HG02678 (cell line): ENCODE measurements around the gene NAA10.

Source experiments
- ATAC-seq: cut with Tn5 transposase; IDR thresholded peaks from one replicate; pipeline ENCODE4 v1.9.1; 2021; ENCODE audit warnings: mild to moderate bottlenecking, moderate library complexity; ENCODE audit not compliant: unreplicated experiment

NAA10 gene

DNA sequence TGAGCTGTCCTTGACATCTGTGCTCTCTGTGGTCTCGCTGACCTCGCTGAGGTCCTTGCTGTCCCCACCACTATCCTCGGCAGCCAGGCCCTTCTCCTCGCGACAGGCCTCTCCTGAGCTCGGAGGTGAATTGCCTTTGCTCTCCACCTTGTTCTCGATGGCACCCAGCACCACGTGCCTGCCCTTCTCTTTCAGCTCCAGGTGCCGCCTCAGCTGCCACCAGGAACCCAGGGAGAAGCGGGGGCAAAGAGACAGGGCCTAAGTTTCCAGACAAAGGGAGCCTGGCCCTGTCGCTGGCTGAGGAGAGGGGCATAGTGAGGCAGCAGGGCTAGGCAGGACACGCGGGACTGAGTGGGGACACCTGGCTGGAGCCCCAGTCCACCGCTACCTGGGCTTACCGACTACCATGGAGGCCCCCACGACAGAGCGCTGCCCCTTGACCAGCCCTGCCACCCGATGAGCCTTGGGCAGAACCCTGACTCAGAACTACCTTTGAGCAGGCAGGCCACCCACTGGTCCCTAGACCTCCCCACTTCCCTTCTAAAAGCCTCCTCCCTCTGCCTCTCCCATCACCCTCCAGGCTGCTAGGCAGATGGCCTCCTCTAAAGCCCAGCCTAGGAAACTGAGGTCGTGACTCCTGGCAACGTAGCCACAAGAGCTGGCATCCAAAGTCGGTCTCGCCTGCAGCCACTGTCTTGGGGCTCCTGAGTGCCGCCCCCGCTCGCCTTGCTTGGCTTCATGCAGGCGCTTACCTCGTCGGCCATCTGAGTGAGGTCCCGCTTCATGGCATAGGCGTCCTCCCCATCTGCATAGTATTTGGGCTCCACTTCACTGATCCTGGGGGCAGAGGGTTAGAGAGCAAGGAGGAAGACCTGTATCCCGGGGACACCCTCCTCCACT, 4.6 kb downstream of the NAA10 start:
- ATAC-seq = no peak

DNA sequence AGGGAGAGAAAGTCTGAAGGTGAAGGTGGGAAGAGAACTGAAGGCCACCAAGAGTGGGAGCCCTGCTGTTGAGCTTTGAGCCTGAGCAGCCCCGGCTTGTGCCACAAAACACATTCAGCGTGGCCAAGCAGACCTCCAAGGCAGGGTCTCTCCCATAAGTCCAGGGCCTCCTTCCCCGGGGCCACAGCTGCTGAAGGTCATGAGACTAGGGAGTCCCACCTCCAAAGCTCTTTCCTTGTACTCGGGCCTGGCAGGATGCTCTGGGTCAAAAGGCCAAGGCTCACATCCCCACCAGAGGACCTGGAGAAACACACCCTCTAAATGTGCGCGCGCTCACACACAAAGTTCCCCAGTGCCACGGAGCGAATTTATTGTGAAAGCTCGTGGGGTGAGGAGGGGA, 5.3 kb downstream of the NAA10 start:
- ATAC-seq = no peak

DNA sequence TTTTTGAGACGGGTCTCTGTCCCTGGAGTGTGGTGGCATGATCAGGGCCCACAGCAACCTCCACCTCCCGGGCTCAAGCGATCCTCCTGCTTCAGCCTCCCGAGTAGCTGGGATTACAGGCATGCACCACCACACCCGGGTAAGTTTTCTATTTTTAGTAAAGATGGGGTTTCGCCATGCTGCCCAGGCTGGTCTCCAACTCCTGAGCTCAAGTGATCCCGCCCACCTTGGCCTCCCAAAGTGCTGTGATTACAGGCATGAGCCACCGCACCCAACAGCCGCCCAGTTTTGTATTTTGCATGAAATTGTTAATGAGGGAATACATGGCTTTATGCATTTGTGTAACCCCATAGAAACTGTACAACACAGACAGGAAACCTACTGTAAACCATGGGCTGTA, 6.0 kb downstream of the NAA10 start:
- no peak for ATAC-seq

DNA sequence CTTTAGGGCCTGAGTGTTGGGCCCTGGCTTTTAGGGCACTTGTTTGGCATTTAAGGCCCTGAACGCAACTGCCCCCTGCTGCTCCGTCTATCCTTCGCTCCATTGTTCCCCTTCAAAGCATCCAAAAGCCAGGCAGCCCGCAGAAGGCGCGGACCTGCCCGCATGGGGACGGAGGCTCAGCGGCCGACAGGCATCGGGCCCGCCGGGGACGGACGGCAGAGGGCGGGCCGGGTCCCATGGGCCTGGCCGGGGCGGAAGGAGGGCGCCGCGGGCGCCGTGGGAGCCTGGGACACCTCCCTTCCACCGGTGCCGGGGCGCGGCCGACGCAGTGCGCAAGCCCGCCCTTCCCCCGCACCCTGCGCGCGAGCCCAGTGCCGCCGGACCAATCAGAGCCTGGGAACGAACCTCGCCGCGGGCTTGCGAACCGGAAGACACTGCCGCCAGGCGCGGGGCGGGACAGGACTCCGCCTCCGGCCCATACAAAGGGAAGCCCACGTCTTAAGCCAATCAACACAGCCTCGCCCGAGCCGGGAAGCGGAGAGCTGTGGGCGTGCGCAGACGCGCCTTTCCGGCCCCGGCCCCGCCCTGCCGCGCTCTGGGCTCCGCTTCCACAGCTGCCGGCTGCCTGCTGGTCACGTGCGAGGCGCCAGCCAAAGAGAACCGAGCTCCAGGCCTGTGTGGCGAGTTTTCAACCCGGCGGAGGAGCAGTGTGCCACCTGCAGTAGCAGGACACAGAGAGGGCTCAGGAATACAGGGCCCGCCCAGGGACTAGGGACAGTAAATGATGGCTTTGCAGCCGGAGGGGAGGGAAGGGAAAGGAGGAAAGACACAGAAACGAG, 6.7 kb downstream of the NAA10 start:
- peak; percentile 77 for ATAC-seq

DNA sequence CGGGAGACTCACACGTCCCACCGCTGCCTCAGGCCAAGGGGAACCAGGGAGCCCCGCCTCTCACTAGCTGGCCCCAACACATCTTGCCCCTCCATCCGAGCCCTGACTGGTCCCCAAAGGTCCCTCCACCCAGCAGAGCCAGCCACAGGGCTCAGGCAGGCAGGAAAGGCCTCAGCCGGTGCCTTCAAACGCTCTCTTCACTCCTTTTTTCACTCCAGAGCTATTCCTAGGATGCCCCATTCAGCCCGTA, 7.2 kb downstream of the NAA10 start:
- no peak for ATAC-seq

DNA sequence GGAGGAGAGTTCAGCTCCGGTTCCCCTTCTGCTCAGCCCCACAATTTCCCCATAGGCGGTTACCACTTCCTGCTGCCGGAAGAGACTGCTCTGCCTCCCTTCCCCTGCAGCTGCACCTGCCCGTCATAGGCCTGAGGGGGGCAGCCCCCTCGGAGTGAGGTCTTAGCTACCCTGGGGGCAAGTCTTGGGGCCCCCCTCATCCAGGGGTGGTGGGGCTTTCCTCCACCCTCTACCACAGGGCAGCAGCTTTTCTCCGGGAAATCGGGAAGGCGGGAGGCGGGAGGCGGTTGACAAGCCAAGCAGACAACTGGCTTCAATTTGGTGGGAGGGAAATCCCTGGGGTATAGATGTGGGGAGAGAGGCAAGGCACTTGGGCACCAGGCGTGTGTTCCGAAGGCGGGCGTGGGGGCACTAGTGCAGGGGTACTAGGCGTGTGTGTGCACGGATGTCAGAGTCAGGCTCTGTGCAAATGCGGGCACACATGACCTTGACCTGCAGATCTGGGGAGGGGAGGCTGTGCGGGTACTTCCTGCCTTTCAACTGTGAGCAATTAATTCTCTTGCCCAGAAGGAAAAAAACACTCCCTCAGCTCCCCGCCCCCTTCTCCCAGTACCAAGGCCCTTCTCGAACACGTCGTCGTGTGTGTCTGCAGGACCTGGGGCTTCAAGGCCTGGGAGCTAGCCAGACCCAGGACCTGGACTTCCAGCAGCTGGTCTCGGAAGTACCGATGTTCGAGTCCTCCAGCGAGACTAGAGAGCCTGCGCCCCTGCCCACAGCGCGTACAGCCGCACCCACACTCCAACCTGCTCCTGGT, 7.8 kb downstream of the NAA10 start:
- ATAC-seq = peak; percentile 32

DNA sequence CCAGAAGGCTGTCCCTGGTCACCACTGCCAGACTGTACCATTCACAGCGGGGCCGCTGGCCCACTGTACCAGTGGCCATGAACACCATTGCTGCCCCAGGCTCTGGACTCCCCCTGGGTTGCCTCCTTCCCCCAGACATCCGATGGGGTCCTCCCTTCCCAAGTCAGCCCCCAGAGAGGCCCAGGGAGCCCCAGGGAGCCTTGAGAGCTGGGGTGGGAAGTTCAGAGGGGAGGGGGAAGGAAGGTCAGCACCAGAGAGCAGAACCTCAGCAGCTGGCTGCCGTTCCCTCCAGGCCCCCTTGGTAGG, 8.3 kb downstream of the NAA10 start:
- no peak for ATAC-seq

DNA sequence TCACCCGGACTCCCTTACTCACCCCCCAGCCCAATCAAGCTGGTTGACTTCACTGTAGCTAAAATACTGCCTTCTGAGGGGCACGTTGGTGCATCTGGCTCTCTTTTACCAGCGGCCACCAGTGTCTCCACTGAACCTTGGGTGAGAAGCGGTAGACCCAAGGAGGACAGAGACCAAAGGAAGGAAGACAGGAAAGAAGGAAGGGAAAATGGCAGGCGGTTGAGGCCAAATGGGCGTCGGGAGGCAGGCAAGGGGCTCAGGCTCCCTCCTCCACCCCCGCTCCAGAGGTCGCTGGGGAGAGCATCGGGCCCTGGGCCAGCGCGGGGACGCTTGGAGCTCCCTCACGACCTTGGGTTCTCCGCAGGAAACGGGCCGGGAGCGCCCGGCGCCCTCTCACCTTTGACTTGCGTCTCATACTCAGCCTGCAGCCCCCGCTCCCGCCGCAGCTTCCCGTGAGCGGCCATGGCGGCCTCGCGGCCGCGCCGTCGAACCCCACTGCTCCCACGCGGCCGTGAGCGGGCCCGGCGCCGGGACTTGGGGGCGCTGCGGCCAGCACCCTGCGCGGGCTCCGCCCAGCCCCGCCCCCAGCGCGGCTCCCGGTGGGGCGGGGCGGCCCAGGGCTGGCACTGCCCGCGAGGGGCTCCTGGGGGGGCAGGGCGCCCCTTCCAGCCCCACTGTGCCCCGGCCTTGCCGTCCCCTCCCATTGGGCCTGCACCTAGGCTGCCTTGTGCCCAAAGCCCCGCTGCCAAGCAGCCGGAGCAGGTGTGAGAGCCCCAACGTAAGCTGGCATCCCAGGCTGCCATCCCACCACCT, 8.9 kb downstream of the NAA10 start, which contains the start of gene ARHGAP4:
TSS of gene ARHGAP4 (minus strand) at position 526 of the 813 bp plus-strand sequence. CDS start at position 464, 62 bp downstream.
- no peak for ATAC-seq

DNA sequence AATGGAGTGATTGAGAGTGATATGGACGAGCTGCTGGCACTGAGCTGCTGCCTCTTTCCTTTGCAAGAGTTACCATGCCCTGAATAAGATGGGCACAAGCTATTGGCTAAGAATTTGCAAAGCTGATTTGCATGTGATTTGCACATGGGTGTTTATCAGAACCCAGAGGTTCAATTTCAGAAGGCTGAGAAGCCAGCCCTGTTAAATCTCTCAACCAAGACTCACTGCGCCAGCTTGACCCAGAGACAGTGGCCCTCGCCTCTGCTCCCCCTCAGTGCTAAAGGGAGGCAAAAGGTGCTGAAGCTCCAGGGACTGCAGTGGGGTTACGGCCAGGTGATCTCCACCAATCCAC, 9.5 kb downstream of the NAA10 start:
- no peak for ATAC-seq

DNA sequence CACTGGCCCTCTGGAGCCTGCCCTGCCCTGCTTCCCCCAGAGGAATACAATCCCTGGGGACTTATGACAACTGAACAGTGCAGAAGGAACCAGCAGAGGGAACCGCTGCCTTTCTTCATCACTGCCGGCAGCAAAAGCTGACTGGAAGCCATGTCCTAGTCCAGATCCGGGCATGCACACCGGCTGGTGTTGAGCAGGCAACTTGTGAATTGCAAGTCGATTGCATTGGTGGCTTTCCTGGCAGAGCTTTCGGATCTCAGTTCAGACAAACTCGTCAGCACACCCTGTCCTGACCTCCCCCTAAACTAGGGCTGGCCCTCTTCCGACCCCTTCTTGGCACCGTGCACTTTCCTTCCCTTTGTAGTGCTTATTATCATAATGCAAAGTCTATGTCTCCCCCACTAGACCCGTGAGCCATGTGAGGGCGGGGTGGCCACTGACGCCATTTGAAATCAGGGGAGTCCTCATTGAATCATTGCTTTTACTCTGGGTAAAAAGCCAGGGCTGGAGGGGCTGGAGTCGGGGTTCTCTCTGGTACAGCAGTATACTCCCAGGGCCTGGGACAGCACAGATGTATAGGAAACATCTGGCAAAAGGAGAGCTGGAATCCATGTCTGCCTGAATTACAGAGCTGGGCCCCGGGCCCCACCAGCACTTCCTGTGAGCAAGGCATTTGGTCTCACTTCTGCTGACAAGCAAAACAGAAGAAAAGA, 10.5 kb downstream of the NAA10 start:
- no peak for ATAC-seq

DNA sequence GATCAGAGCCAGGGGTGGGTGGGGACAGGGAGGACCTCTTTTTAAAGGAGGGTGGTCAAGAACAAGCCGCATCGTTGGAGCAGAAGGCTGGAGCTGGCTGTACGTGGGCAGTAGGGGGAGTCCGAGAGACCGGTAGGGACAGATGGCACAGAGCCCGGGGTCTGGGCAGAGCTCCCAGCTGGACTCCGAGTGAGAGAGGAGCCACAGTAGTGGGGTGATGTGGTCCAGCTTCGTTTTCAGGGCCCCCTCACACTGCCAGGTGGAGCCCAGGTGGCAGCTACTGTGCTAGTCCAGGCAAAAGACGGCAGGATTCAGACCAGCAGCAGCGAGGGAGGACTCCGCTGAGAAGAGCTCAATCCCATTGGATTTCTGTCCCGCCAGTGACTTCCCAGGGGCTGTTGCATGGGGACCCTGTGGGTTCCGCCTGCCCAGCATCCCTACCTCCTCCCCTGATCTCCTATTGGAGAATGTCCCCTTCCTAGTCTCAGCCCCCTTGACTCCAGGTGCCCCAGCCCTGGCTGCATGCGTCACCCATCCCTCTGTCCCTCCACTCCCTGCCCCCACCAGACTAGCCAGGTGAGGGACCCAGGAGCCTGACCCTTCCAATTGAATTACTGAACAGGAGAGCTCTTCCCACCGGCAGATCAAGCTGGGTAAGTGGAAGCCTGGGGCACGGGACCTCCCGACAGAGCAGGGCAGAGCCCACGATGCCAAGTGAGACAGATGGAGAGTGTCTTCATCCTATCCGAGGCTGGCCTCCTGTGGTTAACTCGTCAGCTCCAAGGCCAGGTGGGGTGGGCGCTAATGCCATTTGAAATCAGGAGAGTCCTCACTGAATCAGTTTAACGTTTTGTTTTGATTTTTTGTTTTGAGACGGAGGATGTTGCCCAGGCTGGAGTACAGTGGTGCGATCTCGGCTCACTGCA, 11.6 kb downstream of the NAA10 start:
- no peak for ATAC-seq

DNA sequence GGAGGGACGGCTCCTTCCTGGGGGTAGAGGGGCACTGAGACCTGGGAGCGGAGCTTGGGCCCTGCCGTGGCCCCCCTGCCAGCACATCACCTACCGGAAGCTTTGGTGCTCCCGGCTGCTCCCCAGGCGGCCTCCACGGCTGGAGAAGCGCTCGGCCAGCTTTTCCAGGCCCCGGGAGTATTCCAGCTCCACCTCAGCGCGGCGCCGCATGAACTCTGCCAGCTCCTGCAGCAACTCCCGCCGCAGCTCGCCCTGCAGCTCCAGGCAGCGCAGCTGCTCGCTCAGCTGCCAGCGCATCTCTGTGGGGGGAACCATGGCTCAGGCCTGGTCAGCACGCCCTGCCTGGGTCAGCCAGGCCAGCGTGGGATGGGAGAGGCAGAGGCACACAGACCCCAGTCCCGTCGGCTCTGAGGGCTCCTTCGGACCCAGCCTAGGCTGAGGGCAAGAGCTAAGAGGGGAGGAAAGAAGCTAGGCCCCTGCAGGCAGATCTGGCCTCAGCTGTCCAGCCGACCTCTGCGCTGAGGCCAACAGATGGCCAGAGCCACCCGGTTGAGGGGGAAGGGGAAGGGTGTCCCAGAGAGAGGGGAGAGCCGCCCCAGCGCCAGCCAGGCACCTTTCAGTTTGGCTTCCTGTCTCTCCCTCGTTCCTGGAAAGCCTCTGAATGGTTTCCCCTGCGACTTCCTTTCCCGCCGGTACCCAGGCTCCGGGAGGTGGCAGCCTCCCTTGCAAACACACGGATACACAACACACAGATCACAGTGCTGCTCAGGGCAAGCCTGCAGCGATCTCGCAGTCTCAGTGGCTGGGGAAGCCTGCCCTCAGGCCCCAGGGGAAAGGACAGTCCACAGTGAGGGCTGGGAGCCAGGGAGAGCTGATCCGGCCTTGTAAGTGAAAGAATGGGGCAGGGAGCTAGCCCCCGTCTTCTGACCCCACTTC, 13.1 kb downstream of the NAA10 start:
- ATAC-seq = no peak

DNA sequence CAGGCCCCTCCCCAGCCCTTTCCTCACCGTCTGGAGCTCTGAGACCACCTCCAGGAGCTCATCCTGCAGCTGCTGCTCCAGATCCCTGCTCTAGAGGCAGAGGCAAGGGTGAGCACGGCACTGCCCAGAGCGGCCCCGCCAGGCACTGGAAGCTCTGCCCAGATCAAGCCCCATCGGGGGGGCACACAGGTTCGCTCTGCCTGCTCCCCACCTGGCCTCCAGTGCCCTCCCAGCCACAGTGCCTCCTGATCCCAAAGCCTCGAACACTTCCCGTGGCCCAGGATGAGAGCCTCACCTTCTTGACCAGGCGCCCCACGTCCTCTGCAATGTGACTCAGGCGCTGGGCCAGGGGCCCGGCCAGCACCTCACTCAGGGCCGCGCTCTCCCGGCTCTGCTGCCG, 13.8 kb downstream of the NAA10 start:
- no peak for ATAC-seq

DNA sequence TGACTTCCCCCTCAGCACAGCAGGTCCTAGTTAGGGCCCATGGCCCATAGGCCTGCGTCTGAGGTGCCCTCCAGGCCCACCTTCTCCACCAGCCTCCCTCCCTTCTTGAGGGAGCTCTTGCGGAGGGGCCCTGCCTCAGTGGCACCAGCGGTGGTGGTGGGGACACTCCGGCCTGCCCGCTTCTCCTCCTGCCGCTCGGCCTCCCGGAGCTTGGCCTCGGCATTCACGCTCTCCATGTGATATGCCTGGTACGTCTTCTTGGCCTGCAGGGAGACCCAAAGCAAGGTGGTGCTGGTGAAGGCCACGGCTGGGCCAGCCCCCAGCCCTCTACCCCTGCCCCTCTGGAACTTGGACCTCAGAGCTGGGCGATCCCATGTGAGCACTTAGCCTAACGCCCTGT, 14.3 kb downstream of the NAA10 start:
- no peak for ATAC-seq

DNA sequence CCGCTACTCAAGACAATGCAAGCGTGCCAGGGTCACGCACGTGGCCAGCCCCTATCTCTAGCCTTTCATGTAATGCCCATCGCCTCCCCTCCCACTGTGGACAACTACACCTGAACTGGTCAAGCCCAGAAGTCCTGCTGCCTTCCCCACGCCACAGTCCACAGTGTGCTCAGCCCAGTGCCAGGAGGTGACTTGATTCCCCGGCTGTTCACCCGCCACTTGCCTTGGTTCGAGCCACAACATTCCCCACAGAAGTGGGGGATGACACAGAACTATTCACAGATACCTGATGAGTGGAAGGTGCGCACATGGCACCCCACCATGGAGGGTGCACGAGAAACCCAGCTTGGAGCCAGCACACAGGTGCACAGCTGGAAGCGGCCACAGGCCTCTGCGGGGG, 15.6 kb downstream of the NAA10 start:
- ATAC-seq = no peak

DNA sequence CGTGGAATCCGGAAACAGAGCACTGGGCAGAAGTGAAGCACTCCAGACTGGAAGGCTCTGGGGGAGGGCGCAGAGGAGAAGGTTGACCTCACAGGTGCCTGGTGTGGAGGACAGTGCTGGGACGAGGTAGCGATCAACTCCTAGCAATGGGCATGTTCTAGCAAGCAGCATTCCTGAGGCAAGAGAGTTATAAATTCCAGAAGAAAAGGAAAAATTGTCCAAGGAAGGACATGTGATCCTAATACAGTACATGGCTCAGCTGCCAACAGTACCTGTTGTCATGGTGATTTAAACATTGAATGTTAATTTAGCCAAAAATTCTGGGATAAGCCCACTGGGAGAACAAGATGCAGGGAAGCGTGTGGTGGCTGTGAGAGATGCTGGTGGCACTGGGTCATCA, 17.0 kb downstream of the NAA10 start:
- no peak for ATAC-seq

DNA sequence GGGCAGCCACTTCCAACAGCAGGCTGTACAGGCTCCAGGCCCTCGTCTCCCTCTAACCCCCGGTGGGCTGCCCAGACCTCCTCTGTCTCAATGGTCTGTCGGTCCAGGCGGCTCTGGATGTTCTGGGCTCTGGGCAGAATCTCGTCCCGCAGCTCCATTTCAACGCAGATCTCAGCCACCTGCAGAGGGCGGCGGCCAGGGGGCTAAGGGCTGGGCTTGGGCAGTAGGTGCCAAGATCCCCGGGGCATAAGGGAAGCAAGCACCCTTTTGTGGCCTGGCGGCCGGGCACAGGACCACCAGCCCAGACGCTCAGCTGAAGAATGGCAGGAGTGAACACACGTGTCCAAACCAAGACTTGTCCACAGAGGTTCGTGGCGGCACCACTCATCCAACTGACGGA, 21.1 kb downstream of the NAA10 start:
- no peak for ATAC-seq

DNA sequence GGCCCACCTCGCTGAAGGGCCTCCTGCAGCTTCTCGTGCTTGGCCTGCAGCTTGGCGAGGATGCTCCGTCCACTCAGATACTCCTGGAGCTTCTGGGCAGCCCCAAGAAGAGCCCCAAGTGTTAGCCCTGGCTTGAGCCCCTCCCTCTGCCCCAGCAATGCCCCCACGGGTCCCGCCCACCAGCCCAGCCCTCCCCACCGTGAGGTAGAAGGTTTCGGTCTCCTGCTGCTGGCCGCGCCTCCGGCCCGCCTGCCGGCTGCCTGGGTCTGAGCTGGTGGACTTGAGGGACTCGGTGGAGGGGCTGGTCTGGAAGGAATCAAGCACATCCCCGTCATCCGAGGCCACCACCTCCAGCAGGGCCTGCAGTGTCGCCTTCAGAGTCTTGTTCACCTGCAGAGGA, 21.6 kb downstream of the NAA10 start:
- ATAC-seq = no peak
